ENCODE results near the gene TTF2.
"Not testable (repeated sequence)": the region's sequence is repeated elsewhere in the genome, so short reads cannot be mapped to it uniquely, and the experiment has no call there.

TTF2 gene

GRCh38 chr1:117150316-117150715 lies 90.2 kb downstream of the TTF2 start:
- no peak for DNase-seq (ENCODE audit: low read depth in 2 of 2)

- not testable (repeated sequence) for DNase-seq (ENCODE audit: low read depth in 2 of 2)
Measured at GRCh38 chr1:117151305-117151704, 91.2 kb downstream of the TTF2 start.

Data from stimulated activated CD8-positive, alpha-beta memory T cell treated with anti-CD3 and anti-CD28 coated beads, Interleukin-7, amount 100 ng/mL, for 1 hour (primary cell).